Measurements from ENCODE around the gene GPATCH4. TPM values are rescaled to one million over a fixed set of nuclear protein-coding genes. Genes with fewer than 3 reads are reported as not detected.

The GPATCH4 gene
- total RNA-seq, 2 experiments from 2014 or later: 43.9 to 44.7 TPM

- ATAC-seq (no peak), DNase-seq (no peak)
- ChIA-PET CTCF (no interaction called here), POLR2A (no interaction called here)
- Mint-ChIP-seq H3K36me3 (ENCODE audit: low read depth) (peaks cover 42% of the 10 kb centered on the region), H3K9me3 (ENCODE audit: insufficient read depth) (no peaks in the 10 kb centered on the region), H3K27me3 (ENCODE audit: low read depth) (no peaks in the 10 kb centered on the region), H3K27ac (no peak overlapping the region), H3K4me1 (ENCODE audit: low read depth) (peaks cover 3% of the 10 kb centered on the region), H3K4me3 (no peak overlapping the region)
Observed at GRCh38 chr1:156544592-156545102, 56.6 kb downstream of the GPATCH4 start.

Other genes with a start within 250 kb of the GPATCH4 start
- gene RHBG, start 232.3 kb downstream of the GPATCH4 start, total RNA-seq: not detected
- 10 to 100 TPM; 34.8 to 40.1 TPM for gene MEF2D, start 100.7 kb downstream of the GPATCH4 start, total RNA-seq
- gene IQGAP3, start 28.9 kb downstream of the GPATCH4 start, total RNA-seq: 10 to 100 TPM; 28.6 to 31.0 TPM
- gene TTC24, start 21.8 kb downstream of the GPATCH4 start, total RNA-seq: 10 to 100 TPM; 18.6 to 19.7 TPM
- gene NAXE, start 9.7 kb downstream of the GPATCH4 start, total RNA-seq: 10 to 100 TPM; 54.3 to 60.3 TPM
- gene HAPLN2, start 17.9 kb upstream of the GPATCH4 start, total RNA-seq: not detected
- not detected for gene BCAN, start 40.6 kb upstream of the GPATCH4 start, total RNA-seq
- gene NES, start 75.9 kb upstream of the GPATCH4 start, total RNA-seq: not detected
- gene CRABP2, start 104.1 kb upstream of the GPATCH4 start, total RNA-seq: 1 to 10 TPM; 1.3 to 1.9 TPM
- gene METTL25B, start 127.0 kb upstream of the GPATCH4 start, total RNA-seq: 10 to 100 TPM; 30.0 to 34.0 TPM
- 10 to 100 TPM; 56.3 to 58.8 TPM for gene ISG20L2, start 127.3 kb upstream of the GPATCH4 start, total RNA-seq
- gene MRPL24, start 139.6 kb upstream of the GPATCH4 start, total RNA-seq: 10 to 100 TPM; 59.8 to 62.6 TPM
- gene HDGF, start 150.2 kb upstream of the GPATCH4 start, total RNA-seq: 100 to 1,000 TPM; 261 to 264 TPM
- 10 to 100 TPM; 71.9 to 75.5 TPM for gene PRCC, start 166.1 kb upstream of the GPATCH4 start, total RNA-seq
- gene SH2D2A, start 215.4 kb upstream of the GPATCH4 start, total RNA-seq: 10 to 100 TPM; 84.0 to 86.7 TPM

All from activated CD8-positive, alpha-beta T cell treated with anti-CD3 and anti-CD28 coated beads, Interleukin-2, amount 10 ng/mL, durations not matched to agents 7 days and 5 days (primary cell).